Neural cell (in vitro differentiated cells): Measurements from ENCODE around the gene CASTOR1. TPM values are rescaled to one million over a fixed set of nuclear protein-coding genes. Genes with fewer than 3 reads are reported as not detected.

ENCODE experiments used
- H2AFZ ChIP-seq: fragments of 200-600, 300-800 bp; sonication (generic), shearing (Covaris generic); 2 replicates; pipeline ENCODE4 v1.6.0; 2014; ENCODE audit warnings: low read depth, mild to moderate bottlenecking, antibody characterized with exemption, low read length, moderate library complexity
- H3F3A ChIP-seq: fragments of 200-600 bp; shearing (Covaris generic); 2 replicates; pipeline ENCODE4 v1.6.1; 2016; ENCODE audit warnings: mild to moderate bottlenecking, moderate library complexity, mixed read lengths, antibody characterized with exemption, low read length; ENCODE audit not compliant: insufficient read depth, poor library complexity, severe bottlenecking
- H3K27ac ChIP-seq: fragments of 200-600, 300-800 bp; sonication (generic), shearing (Covaris generic); 2 replicates; pipeline ENCODE4 v1.5.1; 2014; ENCODE audit warnings: mild to moderate bottlenecking, low read length, moderate library complexity
- H3K27me3 ChIP-seq: fragments of 300-800, 200-600 bp; sonication (generic), shearing (Covaris generic); 2 replicates; pipeline ENCODE4 v1.6.0; 2014; ENCODE audit warnings: mild to moderate bottlenecking, low read depth, low read length, moderate library complexity; ENCODE audit not compliant: insufficient read depth
- H3K36me3 ChIP-seq: fragments of 300-800, 200-600 bp; sonication (generic), shearing (Covaris generic); 2 replicates; pipeline ENCODE4 v1.5.1; 2014; ENCODE audit warnings: mild to moderate bottlenecking, antibody characterized with exemption, low read length, moderate library complexity; ENCODE audit not compliant: insufficient read depth
- H3K4me2 ChIP-seq: fragments of 300-800, 200-600 bp; sonication (generic), shearing (Covaris generic); 2 replicates; pipeline ENCODE4 v1.6.0; 2014; ENCODE audit warnings: mild to moderate bottlenecking, low read length
- H3K4me3 ChIP-seq: fragments of 300-800, 200-600 bp; sonication (generic), shearing (Covaris generic); 2 replicates; pipeline ENCODE4 v1.5.1; 2014; ENCODE audit warnings: mild to moderate bottlenecking, low read length, moderate library complexity
- H3K79me2 ChIP-seq: fragments of 200-600 bp; shearing (Covaris generic); replicated peaks from 2 replicates; pipeline ENCODE4 v1.6.0; 2014; ENCODE audit warnings: mild to moderate bottlenecking, low read length, moderate library complexity; ENCODE audit not compliant: insufficient read depth
- H3K9ac ChIP-seq: fragments of 300-800, 200-600 bp; sonication (generic), shearing (Covaris generic); 2 replicates; pipeline ENCODE4 v1.6.1; 2016; ENCODE audit warnings: mild to moderate bottlenecking, low read length, mixed read lengths
- H3K9me2 ChIP-seq: fragments of 200-600 bp; shearing (Covaris generic); 2 replicates; pipeline ENCODE4 v1.6.1; 2016; ENCODE audit warnings: mild to moderate bottlenecking, low read length, mixed read lengths; ENCODE audit not compliant: insufficient read depth
- H3K9me3 ChIP-seq: fragments of 200-600, 300-800 bp; sonication (generic), shearing (Covaris generic); 2 replicates; pipeline ENCODE4 v1.6.1; 2016; ENCODE audit warnings: mild to moderate bottlenecking, mixed run types, low read length, moderate library complexity, mixed read lengths
- H4K20me1 ChIP-seq: fragments of 200-600 bp; shearing (Covaris generic); 2 replicates; pipeline ENCODE4 v1.6.1; 2016; ENCODE audit warnings: mild to moderate bottlenecking, mixed run types; ENCODE audit not compliant: insufficient read depth
- EP300 ChIP-seq: fragments of 450-650 bp; conservative IDR thresholded peaks from 2 replicates; pipeline ENCODE4 v1.6.1; 2014; ENCODE audit warnings: antibody characterized with exemption, mild to moderate bottlenecking, moderate library complexity; ENCODE audit not compliant: poor library complexity, severe bottlenecking
- EZH2 ChIP-seq: fragments of 200-600, 300-800 bp; shearing (Covaris generic), sonication (generic); IDR thresholded peaks from 2 replicates; pipeline ENCODE4 v1.6.1; 2014; ENCODE audit warnings: antibody characterized with exemption, low read length, borderline replicate concordance, mild to moderate bottlenecking; ENCODE audit not compliant: insufficient read depth, poor library complexity, severe bottlenecking
- MXI1 ChIP-seq: fragments of 450-650 bp; conservative IDR thresholded peaks from 2 replicates; pipeline ENCODE4 v1.6.1; 2014; ENCODE audit warnings: antibody characterized with exemption, mild to moderate bottlenecking; ENCODE audit not compliant: poor library complexity, severe bottlenecking
- POLR2AphosphoS5 ChIP-seq: IDR thresholded peaks from 2 replicates; pipeline ENCODE4 v1.6.1; 2012
- RAD21 ChIP-seq: fragments of 450-650 bp; conservative IDR thresholded peaks from 2 replicates; pipeline ENCODE4 v1.6.1; 2014; ENCODE audit warnings: antibody characterized with exemption, mild to moderate bottlenecking, moderate library complexity
- SMC3 ChIP-seq: fragments of 450-650 bp; conservative IDR thresholded peaks from 2 replicates; pipeline ENCODE4 v1.6.1; 2014; ENCODE audit warnings: antibody characterized with exemption, mild to moderate bottlenecking, moderate library complexity; ENCODE audit not compliant: poor library complexity
- TAF1 ChIP-seq: IDR thresholded peaks from 2 replicates; pipeline ENCODE4 v1.6.1; 2012; ENCODE audit warnings: low read depth
- polyA plus RNA-seq: library from polyadenylated mRNA; depleted of rRNA; stranded (reverse); fragments of >200 nt; gene quantifications from 2 replicates; pipeline ENCODE4 v1.2.3, GENCODE V29; 2014
- TF ChIP-seq, protein P1 (sequence below): IDR thresholded peaks from 2 replicates; pipeline ENCODE4 v1.6.1; 2012; ENCODE audit warnings: borderline replicate concordance
- TF ChIP-seq, protein P2 (sequence below): fragments of 450-650 bp; IDR thresholded peaks from 2 replicates; pipeline ENCODE4 v1.5.1; 2014; ENCODE audit warnings: antibody characterized with exemption, mild to moderate bottlenecking, moderate library complexity; ENCODE audit not compliant: poor library complexity, severe bottlenecking

CASTOR1 gene
- polyA plus RNA-seq, 1 donor from 2014 or later: 2.2 TPM

DNA sequence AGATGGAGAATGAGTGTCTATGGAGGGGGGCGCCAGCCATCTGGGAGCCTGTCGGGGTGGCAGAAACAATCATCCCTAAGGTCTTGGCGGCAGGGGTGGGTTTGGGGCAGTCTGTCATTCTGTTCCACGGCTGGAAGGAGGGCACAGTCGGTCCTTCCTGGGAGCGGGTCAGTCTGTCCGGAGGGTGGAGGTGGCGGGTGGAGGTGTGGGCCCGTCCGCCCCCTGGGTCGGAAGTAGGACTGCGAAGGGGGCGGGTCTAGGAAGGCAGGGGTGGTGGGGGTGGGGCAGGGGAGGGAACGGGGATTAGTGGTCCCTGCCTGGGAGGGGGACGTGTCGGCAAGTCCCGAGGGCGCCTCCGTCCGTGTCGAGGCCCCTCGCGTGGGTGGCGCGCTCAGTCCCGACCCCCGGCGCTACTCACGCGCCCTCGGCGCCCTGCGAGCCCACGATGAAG lies 37.0 kb upstream of the CASTOR1 start:
- Histone ChIP-seq H3K4me2 (peak overlapping the region; percentile 59), H3K79me2 (no peaks in the 10 kb centered on the region), H3K9ac (peak overlapping the region; percentile 84), H3K9me3 (no peaks in the 10 kb centered on the region), H3K27ac (peak overlapping the region; percentile 55), H4K20me1 (no peaks in the 10 kb centered on the region), H2AFZ (peak overlapping the region; percentile 88), H3K9me2 (no peaks in the 10 kb centered on the region), H3K4me3 (peak overlapping the region; percentile 92), H3F3A (no peaks in the 10 kb centered on the region), H3K27me3 (no peaks in the 10 kb centered on the region), H3K36me3 (no peaks in the 10 kb centered on the region)
- TF ChIP-seq EZH2 (no peak), POLR2AphosphoS5 (no peak), TAF1 (peak; percentile 5)
- TF ChIP-seq, protein P1, sequence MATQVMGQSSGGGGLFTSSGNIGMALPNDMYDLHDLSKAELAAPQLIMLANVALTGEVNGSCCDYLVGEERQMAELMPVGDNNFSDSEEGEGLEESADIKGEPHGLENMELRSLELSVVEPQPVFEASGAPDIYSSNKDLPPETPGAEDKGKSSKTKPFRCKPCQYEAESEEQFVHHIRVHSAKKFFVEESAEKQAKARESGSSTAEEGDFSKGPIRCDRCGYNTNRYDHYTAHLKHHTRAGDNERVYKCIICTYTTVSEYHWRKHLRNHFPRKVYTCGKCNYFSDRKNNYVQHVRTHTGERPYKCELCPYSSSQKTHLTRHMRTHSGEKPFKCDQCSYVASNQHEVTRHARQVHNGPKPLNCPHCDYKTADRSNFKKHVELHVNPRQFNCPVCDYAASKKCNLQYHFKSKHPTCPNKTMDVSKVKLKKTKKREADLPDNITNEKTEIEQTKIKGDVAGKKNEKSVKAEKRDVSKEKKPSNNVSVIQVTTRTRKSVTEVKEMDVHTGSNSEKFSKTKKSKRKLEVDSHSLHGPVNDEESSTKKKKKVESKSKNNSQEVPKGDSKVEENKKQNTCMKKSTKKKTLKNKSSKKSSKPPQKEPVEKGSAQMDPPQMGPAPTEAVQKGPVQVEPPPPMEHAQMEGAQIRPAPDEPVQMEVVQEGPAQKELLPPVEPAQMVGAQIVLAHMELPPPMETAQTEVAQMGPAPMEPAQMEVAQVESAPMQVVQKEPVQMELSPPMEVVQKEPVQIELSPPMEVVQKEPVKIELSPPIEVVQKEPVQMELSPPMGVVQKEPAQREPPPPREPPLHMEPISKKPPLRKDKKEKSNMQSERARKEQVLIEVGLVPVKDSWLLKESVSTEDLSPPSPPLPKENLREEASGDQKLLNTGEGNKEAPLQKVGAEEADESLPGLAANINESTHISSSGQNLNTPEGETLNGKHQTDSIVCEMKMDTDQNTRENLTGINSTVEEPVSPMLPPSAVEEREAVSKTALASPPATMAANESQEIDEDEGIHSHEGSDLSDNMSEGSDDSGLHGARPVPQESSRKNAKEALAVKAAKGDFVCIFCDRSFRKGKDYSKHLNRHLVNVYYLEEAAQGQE: no peak

DNA sequence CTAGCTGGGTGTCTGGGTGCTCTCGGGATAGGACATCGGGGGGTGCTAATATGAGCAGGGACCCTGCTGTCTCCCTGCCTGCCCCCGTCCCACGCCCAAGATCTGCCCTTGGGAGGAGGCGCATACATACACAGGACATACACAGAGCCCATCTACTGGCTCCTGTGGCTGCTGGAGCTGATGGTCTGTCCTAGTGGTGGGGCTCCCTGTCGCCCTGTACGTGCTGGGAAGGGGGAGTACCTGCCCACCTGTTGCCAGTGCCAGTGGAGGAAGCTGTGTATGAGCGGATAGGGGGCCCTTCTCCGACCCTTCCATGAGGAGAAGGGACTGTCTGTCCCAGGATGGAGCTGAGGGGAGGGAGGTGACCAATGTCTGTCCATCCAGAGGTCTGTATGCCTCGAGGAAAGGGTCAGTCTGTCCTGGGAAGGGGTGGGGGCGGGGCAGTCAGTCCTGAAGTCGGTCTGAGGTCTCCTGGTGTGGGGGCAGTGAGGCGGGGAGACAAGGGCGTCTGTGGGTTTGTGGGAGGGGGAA lies 36.5 kb upstream of the CASTOR1 start:
- Histone ChIP-seq H3K9me2 (no peaks in the 10 kb centered on the region), H3K79me2 (no peaks in the 10 kb centered on the region), H2AFZ (no peak overlapping the region), H3K9ac (peak overlapping the region; percentile 84), H3K4me3 (peak overlapping the region; percentile 92), H3F3A (no peaks in the 10 kb centered on the region), H4K20me1 (no peaks in the 10 kb centered on the region), H3K36me3 (no peaks in the 10 kb centered on the region), H3K9me3 (no peaks in the 10 kb centered on the region), H3K27ac (no peak overlapping the region), H3K27me3 (no peaks in the 10 kb centered on the region), H3K4me2 (peak overlapping the region; percentile 59)
- TF ChIP-seq SMC3 (no peak), EZH2 (no peak), RAD21 (no peak), EP300 (no peak), MXI1 (no peak)
- TF ChIP-seq, protein P1: no peak
- TF ChIP-seq, protein P2, sequence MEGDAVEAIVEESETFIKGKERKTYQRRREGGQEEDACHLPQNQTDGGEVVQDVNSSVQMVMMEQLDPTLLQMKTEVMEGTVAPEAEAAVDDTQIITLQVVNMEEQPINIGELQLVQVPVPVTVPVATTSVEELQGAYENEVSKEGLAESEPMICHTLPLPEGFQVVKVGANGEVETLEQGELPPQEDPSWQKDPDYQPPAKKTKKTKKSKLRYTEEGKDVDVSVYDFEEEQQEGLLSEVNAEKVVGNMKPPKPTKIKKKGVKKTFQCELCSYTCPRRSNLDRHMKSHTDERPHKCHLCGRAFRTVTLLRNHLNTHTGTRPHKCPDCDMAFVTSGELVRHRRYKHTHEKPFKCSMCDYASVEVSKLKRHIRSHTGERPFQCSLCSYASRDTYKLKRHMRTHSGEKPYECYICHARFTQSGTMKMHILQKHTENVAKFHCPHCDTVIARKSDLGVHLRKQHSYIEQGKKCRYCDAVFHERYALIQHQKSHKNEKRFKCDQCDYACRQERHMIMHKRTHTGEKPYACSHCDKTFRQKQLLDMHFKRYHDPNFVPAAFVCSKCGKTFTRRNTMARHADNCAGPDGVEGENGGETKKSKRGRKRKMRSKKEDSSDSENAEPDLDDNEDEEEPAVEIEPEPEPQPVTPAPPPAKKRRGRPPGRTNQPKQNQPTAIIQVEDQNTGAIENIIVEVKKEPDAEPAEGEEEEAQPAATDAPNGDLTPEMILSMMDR: no peak
